GM21515 (cell line): ENCODE data around the gene DCXR.

Source experiments
- ATAC-seq: cut with Tn5 transposase; IDR thresholded peaks from one replicate; pipeline ENCODE4 v1.9.1; 2021; ENCODE audit not compliant: unreplicated experiment

The DCXR gene

GRCh38 chr17:82037092-82037888 lies at the start of gene DCXR:
TSS of gene DCXR (minus strand) at chr17:82037697. CDS start at chr17:82037682, 15 bp downstream.
- ATAC-seq, result peak; percentile 79

GRCh38 chr17:82085931-82086764 lies 48.7 kb upstream of the DCXR start:
- no peak for ATAC-seq

GRCh38 chr17:82085031-82085861 lies 47.7 kb upstream of the DCXR start:
- ATAC-seq, result no peak

- no peak for ATAC-seq
These were observed 47.0 kb upstream of the DCXR start for GRCh38 chr17:82084373-82085030.

- ATAC-seq, result no peak
These were observed 46.2 kb upstream of the DCXR start for GRCh38 chr17:82083533-82084359.

GRCh38 chr17:82083009-82083408 lies 45.5 kb upstream of the DCXR start:
- no peak for ATAC-seq

GRCh38 chr17:82082456-82082855 lies 45.0 kb upstream of the DCXR start:
- ATAC-seq, result no peak

- no peak for ATAC-seq
These were observed 44.5 kb upstream of the DCXR start for GRCh38 chr17:82081966-82082365.

GRCh38 chr17:82081546-82081945 lies 44.0 kb upstream of the DCXR start:
- no peak for ATAC-seq

- ATAC-seq, result no peak
These were observed 43.4 kb upstream of the DCXR start for GRCh38 chr17:82080789-82081464.

GRCh38 chr17:82080048-82080788 lies 42.7 kb upstream of the DCXR start:
- no peak for ATAC-seq

GRCh38 chr17:82079001-82079677 lies 41.6 kb upstream of the DCXR start:
- ATAC-seq, result no peak

- no peak for ATAC-seq
These were observed 40.9 kb upstream of the DCXR start for GRCh38 chr17:82078433-82078832.

GRCh38 chr17:82077617-82078358 lies 40.3 kb upstream of the DCXR start:
- ATAC-seq, result no peak

- no peak for ATAC-seq
These were observed 39.5 kb upstream of the DCXR start for GRCh38 chr17:82076785-82077591.

GRCh38 chr17:82076018-82076784 lies 38.7 kb upstream of the DCXR start:
- ATAC-seq, result no peak
